Measurements from ENCODE around the gene PRR5L. TPM values are rescaled to one million over a fixed set of nuclear protein-coding genes. Genes with fewer than 3 reads are reported as not detected.

PRR5L gene
- total RNA-seq = 10 to 100 TPM in 2 of 8 experiments, 1 to 10 TPM in 5, under 1 TPM in 1; 0.63 to 21.8 (median 4.2) TPM

GRCh38 chr11:36295926-36296325 is at the start of gene PRR5L:
Gene PRR5L, plus strand, starts transcription at chr11:36296288. Its CDS starts 104,834 bp downstream, at chr11:36401122.
- WGBS, 10 experiments = 20 to 100% (median 30%) methylated on average over 1 to 2 of the region's 3 CpGs; no CpG with 5 or more reads in 6 of the 10 experiments
- no peak within 1 kb of the TSS for H3K27ac ChIP-seq
- H3K4me3 ChIP-seq = no peak within 1 kb of the TSS
- in situ Hi-C loops (cut with MboI; ENCODE audit: low pct_unique_long_range_greater_than_20kb in 2 of 9, low sequenced_read_pairs in 9 of 9, unreplicated experiment in 9 of 9) = loop anchor here in 2 of 9 experiments (10.0 to 25.0 kb wide), 2 partner anchors 179 to 191 kb away; no protein-coding TSS in a partner anchor
- peak in 3 of 8 experiments; percentile 33 to 61 (median 58) for ATAC-seq (replicated peaks in 6 of 8)
- H3K4me1 ChIP-seq (replicated peaks in 1 of 2) = peaks cover 5 to 14% of the 10 kb centered on the region in 2 donors

GRCh38 chr11:36247493-36247892 is 48.6 kb upstream of the PRR5L start:
- Histone ChIP-seq H3K4me1 (replicated peaks in 1 of 2) (peaks cover 17 to 21% of the 10 kb centered on the region in 2 donors), H3K4me3 (no peak overlapping the region), H3K27ac (no peak overlapping the region)
- in situ Hi-C loops (cut with MboI; ENCODE audit: low pct_unique_long_range_greater_than_20kb in 2 of 9, low sequenced_read_pairs in 9 of 9, unreplicated experiment in 9 of 9) = loop anchor here in 1 of 9 experiments (10.0 kb wide), 1 partner anchor 423 kb away; no protein-coding TSS in a partner anchor
- WGBS, 10 experiments = 33 to 89% (median 71%) methylated on average over 1 to 3 of the region's 3 CpGs
- no peak for ATAC-seq (replicated peaks in 6 of 8)

GRCh38 chr11:36248436-36248835 is 47.7 kb upstream of the PRR5L start:
- 77 to 100% (median 88%) methylated on average over 1 to 4 of the region's 4 CpGs; no CpG with 5 or more reads in 1 of the 10 experiments for WGBS, 10 experiments
- Histone ChIP-seq H3K4me3 (no peak overlapping the region), H3K27ac (no peak overlapping the region), H3K4me1 (replicated peaks in 1 of 2) (peaks cover 27% of the 10 kb centered on the region in 2 donors)
- ATAC-seq (replicated peaks in 6 of 8) = no peak
- in situ Hi-C loops (cut with MboI; ENCODE audit: low pct_unique_long_range_greater_than_20kb in 2 of 9, low sequenced_read_pairs in 9 of 9, unreplicated experiment in 9 of 9) = loop anchor here in 1 of 9 experiments (10.0 kb wide), 1 partner anchor 424 kb away; no protein-coding TSS in a partner anchor

GRCh38 chr11:36249246-36249645 is 46.8 kb upstream of the PRR5L start:
- WGBS, 10 experiments = 0 to 86% (median 65%) methylated on average over 1 to 2 of the region's 2 CpGs; no CpG with 5 or more reads in 1 of the 10 experiments
- ATAC-seq (replicated peaks in 6 of 8) = peak in 4 of 8 experiments; percentile 9 to 86 (median 74)
- H3K4me1 ChIP-seq (replicated peaks in 1 of 2) = peaks cover 21 to 30% of the 10 kb centered on the region in 2 donors
- in situ Hi-C loops (cut with MboI; ENCODE audit: low pct_unique_long_range_greater_than_20kb in 2 of 9, low sequenced_read_pairs in 9 of 9, unreplicated experiment in 9 of 9) = loop anchor here in 1 of 9 experiments (10.0 kb wide), 1 partner anchor 424 kb away; no protein-coding TSS in a partner anchor
- H3K4me3 ChIP-seq = no peak overlapping the region
- no peak overlapping the region for H3K27ac ChIP-seq

GRCh38 chr11:36251823-36252222 is 44.3 kb upstream of the PRR5L start:
- Histone ChIP-seq H3K4me3 (no peak overlapping the region), H3K4me1 (replicated peaks in 1 of 2) (peaks cover 20 to 30% of the 10 kb centered on the region in 2 donors), H3K27ac (peak overlapping the region; percentile 32 to 68)
- in situ Hi-C loops (cut with MboI; ENCODE audit: low pct_unique_long_range_greater_than_20kb in 2 of 9, low sequenced_read_pairs in 9 of 9, unreplicated experiment in 9 of 9) = loop anchor here in 5 of 9 experiments (25.0 kb wide), 8 partner anchors 90 to 765 kb away; partner anchors contain the start of gene FJX1 (in 4 of the 5)
- 40% methylated on average over 1 of the region's 2 CpGs; no CpG with 5 or more reads in 9 of the 10 experiments for WGBS, 10 experiments
- peak in 5 of 8 experiments; percentile 75 to 93 (median 85) for ATAC-seq (replicated peaks in 6 of 8)

- in situ Hi-C loops (cut with MboI; ENCODE audit: low pct_unique_long_range_greater_than_20kb in 2 of 9, low sequenced_read_pairs in 9 of 9, unreplicated experiment in 9 of 9) = loop anchor here in 5 of 9 experiments (25.0 kb wide), 8 partner anchors 91 to 766 kb away; partner anchors contain the start of gene FJX1 (in 4 of the 5)
- peak overlapping the region in 1 of 2 donors; percentile 12 for H3K27ac ChIP-seq
- ATAC-seq (replicated peaks in 6 of 8) = peak; percentile 39 to 84 (median 74)
Observed at GRCh38 chr11:36253238-36253637, 42.9 kb upstream of the PRR5L start.

GRCh38 chr11:36254713-36255112 is 41.4 kb upstream of the PRR5L start:
- peak in 2 of 8 experiments; percentile 6 for ATAC-seq (replicated peaks in 6 of 8)
- H3K4me1 ChIP-seq (replicated peaks in 1 of 2) = peaks cover 24 to 47% of the 10 kb centered on the region in 2 donors
- 33 to 100% (median 84%) methylated on average over 1 of the region's 1 CpG; no CpG with 5 or more reads in 4 of the 10 experiments for WGBS, 10 experiments
- in situ Hi-C loops (cut with MboI; ENCODE audit: low pct_unique_long_range_greater_than_20kb in 2 of 9, low sequenced_read_pairs in 9 of 9, unreplicated experiment in 9 of 9) = loop anchor here in 5 of 9 experiments (25.0 kb wide), 8 partner anchors 92 to 767 kb away; partner anchors contain the start of gene FJX1 (in 4 of the 5)
- H3K27ac ChIP-seq = no peak overlapping the region
- H3K4me3 ChIP-seq = no peak overlapping the region

More at GRCh38 chr11:36253238-36253637, 42.9 kb upstream of the PRR5L start:
- H3K4me1 ChIP-seq (replicated peaks in 1 of 2) = peaks cover 24 to 43% of the 10 kb centered on the region in 2 donors
- H3K4me3 ChIP-seq = no peak overlapping the region
- 0 to 28% (median 0%) methylated on average over 1 to 4 of the region's 5 CpGs; no CpG with 5 or more reads in 6 of the 10 experiments for WGBS, 10 experiments

- peaks cover 13 to 36% of the 10 kb centered on the region in 2 donors for H3K4me1 ChIP-seq (replicated peaks in 1 of 2)
- in situ Hi-C loops (cut with MboI; ENCODE audit: low pct_unique_long_range_greater_than_20kb in 2 of 9, low sequenced_read_pairs in 9 of 9, unreplicated experiment in 9 of 9) = loop anchor here in 5 of 9 experiments (25.0 kb wide), 8 partner anchors 95 to 770 kb away; partner anchors contain the start of gene FJX1 (in 4 of the 5)
- H3K27ac ChIP-seq = peak overlapping the region in 1 of 2 donors; percentile 14
- ATAC-seq (replicated peaks in 6 of 8) = peak in 2 of 8 experiments; percentile 14 to 15
- 70 to 83% (median 80%) methylated on average over 1 to 3 of the region's 5 CpGs; no CpG with 5 or more reads in 6 of the 10 experiments for WGBS, 10 experiments
- H3K4me3 ChIP-seq = no peak overlapping the region
Observed at GRCh38 chr11:36257351-36257750, 38.7 kb upstream of the PRR5L start.

- Histone ChIP-seq H3K27ac (no peak overlapping the region), H3K4me1 (replicated peaks in 1 of 2) (peaks cover 4 to 22% of the 10 kb centered on the region in 2 donors), H3K4me3 (no peak overlapping the region)
- 20 to 100% (median 68%) methylated on average over 1 to 6 of the region's 12 CpGs; no CpG with 5 or more reads in 1 of the 10 experiments for WGBS, 10 experiments
- in situ Hi-C loops (cut with MboI; ENCODE audit: low pct_unique_long_range_greater_than_20kb in 2 of 9, low sequenced_read_pairs in 9 of 9, unreplicated experiment in 9 of 9) = loop anchor here in 5 of 9 experiments (25.0 kb wide), 8 partner anchors 97 to 772 kb away; partner anchors contain the start of gene FJX1 (in 4 of the 5)
- peak; percentile 84 to 96 (median 92) for ATAC-seq (replicated peaks in 6 of 8)
Observed at GRCh38 chr11:36258730-36259360, 37.2 kb upstream of the PRR5L start.

GRCh38 chr11:36261094-36261493 is 35.0 kb upstream of the PRR5L start:
- Histone ChIP-seq H3K4me1 (replicated peaks in 1 of 2) (peaks cover 4 to 27% of the 10 kb centered on the region in 2 donors), H3K27ac (no peak overlapping the region), H3K4me3 (no peak overlapping the region)
- in situ Hi-C loops (cut with MboI; ENCODE audit: low pct_unique_long_range_greater_than_20kb in 2 of 9, low sequenced_read_pairs in 9 of 9, unreplicated experiment in 9 of 9) = loop anchor here in 7 of 9 experiments (10.0 to 25.0 kb wide), 10 partner anchors 99 to 774 kb away; partner anchors contain the start of gene FJX1 (in 6 of the 7)
- WGBS, 10 experiments = 50 to 93% (median 78%) methylated on average over 1 to 4 of the region's 4 CpGs; no CpG with 5 or more reads in 2 of the 10 experiments
- no peak for ATAC-seq (replicated peaks in 6 of 8)

- in situ Hi-C loops (cut with MboI; ENCODE audit: low pct_unique_long_range_greater_than_20kb in 2 of 9, low sequenced_read_pairs in 9 of 9, unreplicated experiment in 9 of 9) = loop anchor here in 7 of 9 experiments (10.0 to 25.0 kb wide), 10 partner anchors 102 to 777 kb away; partner anchors contain the start of gene FJX1 (in 6 of the 7)
- ATAC-seq (replicated peaks in 6 of 8) = no peak
- 51 to 100% (median 83%) methylated on average over 1 to 6 of the region's 9 CpGs for WGBS, 10 experiments
- H3K4me1 ChIP-seq (replicated peaks in 1 of 2) = peaks cover 9 to 11% of the 10 kb centered on the region in 2 donors
- no peak overlapping the region for H3K27ac ChIP-seq
- no peak overlapping the region for H3K4me3 ChIP-seq
Observed at GRCh38 chr11:36264011-36264972, 31.8 kb upstream of the PRR5L start.

Measured in motor neuron (in vitro differentiated cells).